Superior temporal gyrus (tissue), 1 donor: ENCODE data around the gene MACC1.

Experiments used
- DNase-seq: peaks from one replicate; pipeline ENCODE4 v3.0.0-alpha.2; 2016; ENCODE audit errors: extremely low spot score

The MACC1 gene

DNA sequence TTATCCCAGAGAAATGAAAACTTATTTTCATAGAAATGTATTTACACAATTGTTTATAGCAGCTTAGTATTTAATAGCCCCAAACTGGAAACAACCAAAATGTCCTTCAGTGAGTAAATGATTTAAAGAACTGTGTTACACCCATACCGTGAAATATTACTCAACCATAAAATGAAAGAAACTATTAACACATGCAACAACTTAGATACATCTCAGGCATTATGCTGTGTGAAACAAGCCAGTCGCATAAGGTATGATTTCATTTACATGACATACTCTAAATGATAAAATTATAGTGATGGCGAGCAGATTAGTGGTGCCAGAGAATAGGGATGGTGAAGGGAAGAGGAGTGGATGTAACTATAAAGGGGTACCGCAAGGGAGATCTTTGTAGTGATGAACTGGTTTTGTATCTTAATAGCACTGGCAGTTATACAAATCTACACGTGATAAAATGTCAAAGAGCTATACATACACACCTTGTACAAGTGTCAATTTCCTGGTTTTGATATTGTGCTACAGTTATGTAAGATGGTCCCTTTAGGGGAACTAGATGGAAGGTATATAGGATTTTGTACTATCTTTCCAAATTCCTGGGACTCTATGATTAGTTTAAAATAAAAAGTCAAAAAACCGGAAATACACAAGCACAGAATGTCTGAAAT lies 40.5 kb downstream of the MACC1 start:
- DNase-seq: no peak

DNA sequence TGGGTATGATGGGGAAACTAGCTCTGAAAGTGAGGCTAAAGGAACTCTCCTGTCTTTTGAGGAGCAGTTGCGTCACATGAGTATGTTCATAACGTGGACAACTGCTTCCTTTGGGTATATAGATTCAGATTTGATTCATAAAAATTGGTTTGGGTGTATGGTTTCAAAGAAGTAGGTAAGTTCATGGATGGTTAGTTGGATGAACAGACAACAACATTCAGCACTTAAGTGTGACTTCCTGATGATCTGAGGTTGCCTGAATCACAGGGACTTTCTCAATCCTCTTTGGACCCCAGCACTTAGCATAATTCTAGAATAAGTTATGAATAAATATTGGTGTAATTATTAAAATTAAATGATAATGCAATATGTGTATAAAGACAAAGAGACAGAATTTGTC lies 43.4 kb downstream of the MACC1 start:
- DNase-seq: no peak

GRCh38 chr7:20172736-20173334 lies 44.3 kb downstream of the MACC1 start:
- peak; percentile 48 for DNase-seq

GRCh38 chr7:20170633-20171032 lies 46.6 kb downstream of the MACC1 start:
- no peak for DNase-seq

GRCh38 chr7:20165146-20165510 lies 52.1 kb downstream of the MACC1 start:
- DNase-seq: no peak

DNA sequence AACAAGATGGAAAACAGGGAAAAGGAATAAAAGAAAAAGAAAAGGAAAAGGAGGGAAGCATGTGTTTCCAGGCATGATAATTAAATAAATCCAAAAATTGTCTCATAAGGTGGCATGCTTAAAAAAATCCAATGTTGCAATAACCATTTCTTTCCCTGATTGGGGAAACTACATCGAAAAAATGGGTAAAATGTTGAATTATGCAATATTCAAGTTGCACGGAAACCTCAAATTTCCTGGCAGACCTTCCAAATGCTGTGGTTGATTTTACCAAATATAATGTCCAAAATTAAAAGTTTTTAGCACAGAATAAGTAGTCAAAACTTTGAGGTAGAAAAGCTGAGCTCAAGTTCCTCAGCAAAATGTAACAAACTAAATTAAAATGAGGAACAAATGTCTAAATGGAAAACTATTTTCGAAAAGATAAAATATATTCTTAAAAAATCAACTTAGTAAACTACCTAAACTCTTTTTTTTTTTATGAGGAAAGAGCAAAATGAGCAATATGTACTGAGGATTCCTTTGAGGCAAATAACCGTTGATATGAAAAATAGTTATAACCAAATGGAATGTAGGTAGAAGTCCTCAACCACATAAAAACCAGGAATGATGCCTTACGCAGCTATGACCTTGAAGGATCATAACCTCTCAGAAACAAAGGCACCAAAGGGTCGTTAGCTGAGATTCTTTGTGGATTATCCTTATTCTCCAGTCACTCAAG lies 52.6 kb downstream of the MACC1 start:
- DNase-seq: no peak

DNA sequence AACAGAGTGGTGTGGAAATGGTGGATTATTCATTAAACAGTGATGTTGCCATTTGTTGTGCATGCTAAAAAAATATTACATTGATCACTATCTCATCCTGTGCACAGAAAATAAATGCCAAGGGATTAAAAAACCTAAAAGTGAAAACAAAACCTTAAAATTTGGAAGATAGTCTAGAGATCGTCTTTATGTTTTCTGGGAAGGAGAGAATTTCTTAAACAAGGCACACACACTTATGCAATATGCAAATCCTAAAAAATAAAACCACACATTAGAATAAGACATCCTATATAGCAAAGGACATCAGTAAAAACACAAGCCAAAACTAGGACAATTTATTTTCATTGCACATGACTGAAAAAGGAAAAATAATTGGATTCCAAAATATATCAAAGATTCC lies 54.5 kb downstream of the MACC1 start:
- DNase-seq: no peak

DNA sequence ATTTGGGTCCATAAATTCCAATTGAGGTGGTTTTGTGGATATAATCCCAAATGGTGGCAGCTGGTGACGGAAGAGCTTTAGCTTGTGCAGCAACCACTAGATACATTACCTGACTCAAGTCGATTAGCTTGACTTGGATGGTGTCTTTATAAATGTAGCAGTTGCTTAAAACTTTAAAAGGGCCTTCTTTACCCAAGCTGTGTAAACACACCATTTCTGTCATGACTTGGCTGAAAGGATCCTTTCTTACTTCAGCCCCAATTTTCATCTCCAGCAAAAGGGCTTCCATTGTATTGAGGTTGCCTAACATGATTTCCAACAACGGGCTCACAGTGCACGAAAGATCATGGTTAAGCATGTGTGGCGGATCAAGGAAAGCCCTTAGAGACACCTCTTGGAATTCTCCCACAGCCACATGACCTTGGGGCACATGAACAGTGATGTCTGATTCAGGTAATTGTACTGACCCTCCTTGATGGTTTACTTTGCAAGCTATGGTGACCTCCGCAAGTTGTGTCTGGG lies 57.9 kb downstream of the MACC1 start:
- DNase-seq: no peak

DNA sequence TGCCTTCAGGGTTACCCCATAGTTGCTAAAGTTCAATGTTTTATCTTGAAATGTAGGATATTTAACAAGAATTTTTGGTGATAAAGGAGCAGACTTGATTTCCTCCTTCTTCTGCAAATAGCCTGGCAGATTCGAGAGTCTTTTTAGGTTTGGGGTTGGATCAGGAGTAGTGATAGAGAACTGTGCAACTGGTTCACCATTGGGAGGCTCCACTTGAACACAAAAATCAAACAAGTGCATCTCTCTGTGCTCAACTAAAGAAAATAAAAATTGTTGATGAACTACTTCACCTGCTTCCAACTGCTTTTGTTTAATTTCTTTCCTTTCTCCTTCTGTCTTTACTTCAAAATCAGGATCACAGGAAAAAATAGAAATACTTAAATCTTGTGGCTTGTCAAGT lies 58.5 kb downstream of the MACC1 start:
- DNase-seq: peak; percentile 75

DNA sequence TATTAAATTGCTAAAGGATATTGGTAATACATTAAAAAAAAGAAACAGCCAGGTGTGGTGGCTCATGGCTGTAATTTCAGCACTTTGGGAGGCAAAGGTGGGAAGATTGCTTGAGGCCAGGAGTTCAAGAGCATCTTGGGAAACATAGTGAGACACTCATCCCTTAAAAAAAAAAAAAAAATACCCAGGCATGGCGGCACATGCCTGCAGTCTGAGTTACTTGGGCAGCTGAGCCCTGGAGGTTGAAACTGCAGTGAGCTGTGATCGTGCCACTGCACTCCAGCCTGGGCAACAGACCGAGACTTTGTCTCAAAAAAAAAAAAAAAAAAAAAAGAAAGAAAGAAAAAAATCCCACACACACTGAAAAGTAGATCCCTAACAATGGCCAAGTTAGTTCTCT lies 59.7 kb downstream of the MACC1 start:
- no peak for DNase-seq

GRCh38 chr7:20153999-20154398 lies 63.2 kb downstream of the MACC1 start:
- no peak for DNase-seq

GRCh38 chr7:20153567-20153966 lies 63.6 kb downstream of the MACC1 start:
- DNase-seq: no peak

DNA sequence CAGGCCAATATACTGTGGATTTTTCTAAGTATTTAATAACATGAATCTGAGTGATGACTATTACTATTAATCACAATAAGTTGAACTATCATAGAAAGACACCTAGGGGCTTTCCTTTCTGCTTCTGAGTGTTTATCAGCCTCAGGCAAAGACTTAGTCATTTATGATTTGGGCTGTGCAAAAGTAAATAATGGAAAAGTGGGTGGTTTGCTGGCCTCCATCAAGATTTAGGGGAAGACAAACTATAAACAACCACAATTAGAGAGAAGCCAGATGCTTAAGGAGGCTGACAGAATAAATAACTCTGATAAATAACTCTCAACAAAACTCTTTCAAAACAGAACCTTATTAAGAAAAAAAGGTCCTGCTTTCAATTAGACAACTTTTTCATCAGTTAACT lies 64.7 kb downstream of the MACC1 start:
- DNase-seq: no peak

DNA sequence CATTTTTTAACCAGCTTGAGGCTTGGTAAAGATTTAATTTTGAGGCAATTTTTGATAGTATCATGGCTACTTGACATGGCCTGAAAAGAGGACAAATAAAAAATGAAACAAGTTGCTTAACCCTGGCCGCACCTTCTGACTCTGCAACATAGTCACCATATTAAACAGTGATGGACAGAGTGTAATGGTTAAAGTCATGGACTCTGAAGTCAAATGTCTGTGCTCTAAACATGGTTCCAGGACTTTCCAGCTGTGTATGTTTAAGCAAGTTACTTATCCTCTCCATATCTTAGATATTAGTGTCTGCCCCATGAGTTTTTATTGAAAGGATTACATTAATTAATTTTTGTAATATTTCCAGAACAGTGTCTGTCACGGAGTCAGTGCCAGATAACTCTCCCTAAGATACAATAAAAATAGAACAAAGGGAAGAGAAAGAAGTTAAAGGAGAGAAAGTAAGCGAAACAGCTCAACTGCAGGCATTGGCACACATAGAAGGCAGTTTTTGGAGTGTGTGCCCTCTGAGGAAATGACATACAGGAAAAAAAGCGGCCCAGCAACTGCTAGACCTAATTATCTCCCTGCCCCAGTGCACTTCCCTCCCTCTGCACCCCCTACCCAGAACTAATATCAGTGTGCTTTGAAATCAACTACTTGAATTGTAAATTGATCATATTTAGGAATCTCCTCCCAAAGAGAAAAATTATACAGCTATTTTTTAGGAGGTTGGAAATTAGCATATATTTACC lies 65.3 kb downstream of the MACC1 start:
- DNase-seq: no peak

GRCh38 chr7:20146451-20146850 lies 70.7 kb downstream of the MACC1 start:
- no peak for DNase-seq

GRCh38 chr7:20144801-20145200 lies 72.4 kb downstream of the MACC1 start:
- DNase-seq: no peak

GRCh38 chr7:20141666-20142065 lies 75.5 kb downstream of the MACC1 start:
- peak; percentile 61 for DNase-seq

DNA sequence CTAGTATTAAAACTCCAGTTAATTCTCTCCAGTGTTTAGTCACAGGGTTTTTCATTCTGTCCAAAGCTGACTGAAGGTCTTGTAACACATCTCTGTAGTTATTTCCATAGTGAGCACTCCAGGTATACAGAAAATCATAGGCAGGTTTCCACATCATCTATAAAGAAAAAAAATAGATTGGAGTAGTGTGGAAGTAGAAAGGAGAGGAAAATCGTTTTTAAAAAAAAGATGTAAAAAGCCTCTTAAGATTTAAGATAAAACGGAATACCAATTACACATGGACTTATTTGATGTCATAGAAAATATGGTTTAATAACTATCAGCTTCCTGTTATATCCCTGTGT lies 76.2 kb downstream of the MACC1 start:
- no peak for DNase-seq

- DNase-seq: no peak
Observed at GRCh38 chr7:20140291-20141001, 76.7 kb downstream of the MACC1 start.

DNA sequence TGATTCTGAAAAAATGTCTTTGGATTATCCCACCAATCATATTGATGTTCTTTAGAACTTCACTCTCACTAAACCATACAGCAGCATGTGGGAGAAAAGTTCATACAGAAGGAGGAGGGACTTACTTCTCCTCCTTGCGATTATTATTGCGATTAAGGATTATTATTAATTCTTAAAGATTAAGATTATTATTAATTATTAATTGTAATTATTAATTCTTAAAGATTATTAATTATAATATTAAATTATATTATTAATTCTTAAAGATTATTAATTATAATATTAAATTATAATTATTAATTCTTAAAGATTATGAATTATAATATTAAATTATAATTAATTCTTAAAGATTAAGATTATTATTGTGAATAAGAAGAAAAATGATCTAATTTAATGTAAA lies 80.5 kb downstream of the MACC1 start:
- no peak for DNase-seq

- no peak for DNase-seq
Observed at GRCh38 chr7:20133803-20134202, 83.4 kb downstream of the MACC1 start.

DNA sequence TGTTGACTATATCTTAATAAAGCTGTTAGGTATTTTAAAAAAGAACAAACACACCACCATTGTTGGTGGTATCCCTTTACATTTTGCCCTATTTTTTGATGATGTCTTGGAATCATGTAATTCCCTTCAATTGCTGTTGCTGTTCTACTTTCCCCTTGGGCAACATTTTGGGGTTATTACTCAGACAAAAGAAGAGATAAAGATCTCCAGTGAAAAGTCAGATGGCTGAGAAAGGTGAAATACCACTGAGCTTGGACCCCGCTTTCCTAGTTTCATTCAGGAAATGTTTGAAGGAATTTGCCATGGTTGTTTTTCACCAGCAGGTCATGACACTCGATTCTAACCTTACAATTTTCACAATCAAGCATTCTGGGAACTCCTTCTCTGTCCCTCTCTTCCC lies 84.6 kb downstream of the MACC1 start:
- DNase-seq: no peak
